ENCODE measurements around the gene PPP4R3C.
"Not testable (repeated sequence)": the region's sequence is repeated elsewhere in the genome, so short reads cannot be mapped to it uniquely, and the experiment has no call there.

PPP4R3C gene

GRCh38 chrX:27463187-27463586, at the start of gene PPP4R3C:
PPP4R3C (minus strand) TSS chrX:27463341; CDS start chrX:27463296, 45 bp downstream.
- Mint-ChIP-seq H3K36me3 (no peaks in the 10 kb centered on the region), H3K4me3 (no peak within 1 kb of the TSS), H3K27ac (no peak within 1 kb of the TSS), H3K27me3 (no peaks in the 10 kb centered on the region), H3K4me1 (no peaks in the 10 kb centered on the region), H3K9me3 (no peaks in the 10 kb centered on the region)

GRCh38 chrX:27491397-27491796, 28.3 kb upstream of the PPP4R3C start:
- Mint-ChIP-seq H3K36me3 (no peaks in the 10 kb centered on the region), H3K4me1 (no peaks in the 10 kb centered on the region), H3K4me3 (no peak overlapping the region), H3K27ac (no peak overlapping the region), H3K9me3 (no peaks in the 10 kb centered on the region), H3K27me3 (no peaks in the 10 kb centered on the region)

GRCh38 chrX:27466051-27466450, 2.9 kb upstream of the PPP4R3C start:
- no peak overlapping the region for H3K27ac Mint-ChIP-seq
- no peaks in the 10 kb centered on the region for H3K9me3 Mint-ChIP-seq
- no peaks in the 10 kb centered on the region for H3K36me3 Mint-ChIP-seq
- H3K4me1 Mint-ChIP-seq, result no peaks in the 10 kb centered on the region
- no peaks in the 10 kb centered on the region for H3K27me3 Mint-ChIP-seq
- no peak overlapping the region for H3K4me3 Mint-ChIP-seq

GRCh38 chrX:27465036-27465435, 1.9 kb upstream of the PPP4R3C start:
- Mint-ChIP-seq H3K9me3 (no peaks in the 10 kb centered on the region), H3K36me3 (no peaks in the 10 kb centered on the region), H3K4me1 (no peaks in the 10 kb centered on the region), H3K4me3 (no peak overlapping the region), H3K27ac (no peak overlapping the region), H3K27me3 (no peaks in the 10 kb centered on the region)

- not testable (repeated sequence) for H3K27me3 Mint-ChIP-seq, H3K27ac Mint-ChIP-seq, H3K4me1 Mint-ChIP-seq, H3K4me3 Mint-ChIP-seq, H3K9me3 Mint-ChIP-seq, H3K36me3 Mint-ChIP-seq
Measured at GRCh38 chrX:27459129-27459528, 4.0 kb downstream of the PPP4R3C start.

GRCh38 chrX:27458544-27458943, 4.6 kb downstream of the PPP4R3C start:
- not testable (repeated sequence) for H3K4me1 Mint-ChIP-seq, H3K9me3 Mint-ChIP-seq, H3K4me3 Mint-ChIP-seq, H3K27me3 Mint-ChIP-seq, H3K27ac Mint-ChIP-seq, H3K36me3 Mint-ChIP-seq

- no peak overlapping the region for H3K4me3 Mint-ChIP-seq
- H3K27ac Mint-ChIP-seq, result no peak overlapping the region
- no peaks in the 10 kb centered on the region for H3K27me3 Mint-ChIP-seq
- H3K9me3 Mint-ChIP-seq, result no peaks in the 10 kb centered on the region
- H3K4me1 Mint-ChIP-seq, result no peaks in the 10 kb centered on the region
- H3K36me3 Mint-ChIP-seq, result no peaks in the 10 kb centered on the region
Measured at GRCh38 chrX:27451324-27451723, 11.8 kb downstream of the PPP4R3C start.

- H3K27me3 Mint-ChIP-seq, result no peaks in the 10 kb centered on the region
- no peaks in the 10 kb centered on the region for H3K4me1 Mint-ChIP-seq
- H3K27ac Mint-ChIP-seq, result no peak overlapping the region
- no peaks in the 10 kb centered on the region for H3K36me3 Mint-ChIP-seq
- H3K4me3 Mint-ChIP-seq, result no peak overlapping the region
- no peaks in the 10 kb centered on the region for H3K9me3 Mint-ChIP-seq
Measured at GRCh38 chrX:27446423-27446822, 16.7 kb downstream of the PPP4R3C start.

- no peak overlapping the region for H3K27ac Mint-ChIP-seq
- H3K4me3 Mint-ChIP-seq, result no peak overlapping the region
- H3K36me3 Mint-ChIP-seq, result no peaks in the 10 kb centered on the region
- no peaks in the 10 kb centered on the region for H3K27me3 Mint-ChIP-seq
- no peaks in the 10 kb centered on the region for H3K9me3 Mint-ChIP-seq
- no peaks in the 10 kb centered on the region for H3K4me1 Mint-ChIP-seq
Measured at GRCh38 chrX:27445438-27445837, 17.7 kb downstream of the PPP4R3C start.

GRCh38 chrX:27444093-27444908, 18.8 kb downstream of the PPP4R3C start:
- H3K4me1 Mint-ChIP-seq, result no peaks in the 10 kb centered on the region
- no peak overlapping the region for H3K27ac Mint-ChIP-seq
- H3K36me3 Mint-ChIP-seq, result no peaks in the 10 kb centered on the region
- H3K4me3 Mint-ChIP-seq, result no peak overlapping the region
- H3K27me3 Mint-ChIP-seq, result no peaks in the 10 kb centered on the region
- H3K9me3 Mint-ChIP-seq, result no peaks in the 10 kb centered on the region

GRCh38 chrX:27442392-27442791, 20.7 kb downstream of the PPP4R3C start:
- H3K4me1 Mint-ChIP-seq, H3K4me3 Mint-ChIP-seq, H3K27ac Mint-ChIP-seq, H3K9me3 Mint-ChIP-seq, H3K27me3 Mint-ChIP-seq, H3K36me3 Mint-ChIP-seq: not testable (repeated sequence)

- Mint-ChIP-seq H3K4me3 (no peak overlapping the region), H3K4me1 (no peaks in the 10 kb centered on the region), H3K36me3 (no peaks in the 10 kb centered on the region), H3K9me3 (no peaks in the 10 kb centered on the region), H3K27me3 (no peaks in the 10 kb centered on the region), H3K27ac (no peak overlapping the region)
Measured at GRCh38 chrX:27439771-27440170, 23.4 kb downstream of the PPP4R3C start.

- no peak overlapping the region for H3K4me3 Mint-ChIP-seq
- no peaks in the 10 kb centered on the region for H3K27me3 Mint-ChIP-seq
- H3K9me3 Mint-ChIP-seq, result no peaks in the 10 kb centered on the region
- no peak overlapping the region for H3K27ac Mint-ChIP-seq
- H3K4me1 Mint-ChIP-seq, result no peaks in the 10 kb centered on the region
- H3K36me3 Mint-ChIP-seq, result no peaks in the 10 kb centered on the region
Measured at GRCh38 chrX:27438937-27439336, 24.2 kb downstream of the PPP4R3C start.

- Mint-ChIP-seq H3K4me1 (no peaks in the 10 kb centered on the region), H3K27ac (no peak overlapping the region), H3K36me3 (no peaks in the 10 kb centered on the region), H3K9me3 (no peaks in the 10 kb centered on the region), H3K4me3 (no peak overlapping the region), H3K27me3 (no peaks in the 10 kb centered on the region)
Measured at GRCh38 chrX:27435031-27435430, 28.1 kb downstream of the PPP4R3C start.
